ENCODE data around the gene RBM33.
"Not testable (repeated sequence)": the region's sequence is repeated elsewhere in the genome, so short reads cannot be mapped to it uniquely, and the experiment has no call there.

RBM33 gene, protein sequence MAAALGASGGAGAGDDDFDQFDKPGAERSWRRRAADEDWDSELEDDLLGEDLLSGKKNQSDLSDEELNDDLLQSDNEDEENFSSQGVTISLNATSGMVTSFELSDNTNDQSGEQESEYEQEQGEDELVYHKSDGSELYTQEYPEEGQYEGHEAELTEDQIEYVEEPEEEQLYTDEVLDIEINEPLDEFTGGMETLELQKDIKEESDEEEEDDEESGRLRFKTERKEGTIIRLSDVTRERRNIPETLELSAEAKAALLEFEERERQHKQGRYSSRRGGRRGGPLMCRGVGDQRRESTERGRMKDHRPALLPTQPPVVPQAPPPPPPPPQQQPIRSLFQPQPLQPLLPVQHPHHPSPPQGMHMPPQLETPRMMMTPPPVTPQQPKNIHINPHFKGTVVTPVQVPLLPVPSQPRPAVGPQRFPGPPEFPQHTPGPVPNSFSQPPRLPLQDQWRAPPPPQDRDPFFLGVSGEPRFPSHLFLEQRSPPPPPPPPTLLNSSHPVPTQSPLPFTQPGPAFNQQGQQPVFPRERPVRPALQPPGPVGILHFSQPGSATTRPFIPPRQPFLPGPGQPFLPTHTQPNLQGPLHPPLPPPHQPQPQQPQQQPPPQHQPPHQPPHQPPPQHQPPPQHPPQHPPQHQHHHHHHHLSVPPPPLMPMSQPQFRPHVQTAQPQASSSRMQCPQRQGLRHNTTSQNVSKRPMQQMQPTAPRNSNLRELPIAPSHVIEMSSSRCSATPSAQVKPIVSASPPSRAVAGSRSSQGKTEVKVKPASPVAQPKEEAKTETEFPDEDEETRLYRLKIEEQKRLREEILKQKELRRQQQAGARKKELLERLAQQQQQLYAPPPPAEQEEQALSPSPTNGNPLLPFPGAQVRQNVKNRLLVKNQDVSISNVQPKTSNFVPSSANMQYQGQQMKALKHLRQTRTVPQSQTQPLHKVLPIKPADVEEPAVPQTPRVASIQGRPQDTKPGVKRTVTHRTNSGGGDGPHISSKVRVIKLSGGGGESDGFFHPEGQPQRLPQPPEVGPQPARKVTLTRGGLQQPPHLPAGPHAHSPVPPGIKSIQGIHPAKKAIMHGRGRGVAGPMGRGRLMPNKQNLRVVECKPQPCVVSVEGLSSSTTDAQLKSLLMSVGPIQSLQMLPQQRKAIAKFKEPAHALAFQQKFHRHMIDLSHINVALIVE

DNA sequence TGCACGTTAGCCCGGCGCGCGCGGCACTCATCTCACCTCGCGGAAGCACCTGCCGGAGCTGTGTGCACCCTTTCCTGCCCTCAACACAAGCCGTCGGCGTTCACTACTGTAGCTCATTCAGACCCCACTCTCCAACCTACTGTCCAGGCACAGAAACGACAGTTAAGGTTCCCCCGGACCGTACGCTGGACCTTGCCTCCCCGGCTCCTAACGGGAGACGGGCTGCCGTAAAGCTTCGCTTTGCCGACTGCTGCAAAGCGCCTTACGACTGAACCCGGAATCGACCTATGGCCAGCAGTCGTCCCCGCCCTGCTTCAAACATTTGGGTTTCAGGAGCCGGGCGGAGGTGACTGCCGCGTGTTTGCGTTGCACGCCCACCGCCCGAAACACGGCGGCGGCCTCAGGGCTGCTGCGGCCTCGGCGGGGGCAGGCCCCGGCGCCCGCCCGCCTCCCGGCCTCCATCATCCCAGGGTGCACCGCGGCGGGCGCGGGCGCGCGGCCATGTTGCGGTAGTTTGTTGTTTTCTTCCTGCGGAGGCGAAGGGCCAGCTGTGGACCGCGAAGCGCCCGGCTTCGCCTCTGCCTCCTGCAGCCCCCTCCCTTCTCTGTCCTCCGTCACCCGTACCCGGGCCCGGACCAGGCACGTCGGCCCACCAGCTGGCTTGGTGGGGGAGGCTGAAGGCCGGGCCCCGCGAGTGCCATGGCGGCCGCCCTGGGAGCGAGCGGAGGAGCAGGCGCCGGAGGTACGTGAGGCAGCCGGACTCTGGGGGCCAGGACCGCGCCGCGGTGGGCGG lies at the start of gene RBM33:
RBM33 (plus strand) TSS at position 484 of the 793 bp plus-strand sequence; CDS start at position 700, 216 bp downstream.
- DNase-seq (ENCODE audit: low spot score): peak; percentile 94

DNA sequence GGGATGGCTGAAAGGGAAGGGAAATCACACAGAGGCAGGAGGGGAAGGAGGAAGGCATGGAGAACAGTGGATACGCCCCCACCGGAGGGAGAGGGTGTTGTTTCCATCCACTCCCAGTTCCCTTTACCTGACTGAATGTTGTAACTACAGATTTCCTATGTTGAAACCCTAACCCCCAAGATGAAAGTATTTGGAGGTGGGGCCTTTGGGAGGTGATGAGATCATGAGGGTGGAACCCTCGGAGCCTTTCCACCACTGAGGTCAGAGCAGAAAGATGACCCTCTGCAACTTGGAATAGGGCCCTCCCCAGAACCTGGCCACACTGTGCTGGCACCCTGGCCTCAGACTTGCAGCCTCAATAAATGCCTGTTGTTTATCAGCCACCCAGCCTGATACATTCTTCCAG lies 49.5 kb upstream of the RBM33 start:
- no peak for DNase-seq (ENCODE audit: low spot score)

DNA sequence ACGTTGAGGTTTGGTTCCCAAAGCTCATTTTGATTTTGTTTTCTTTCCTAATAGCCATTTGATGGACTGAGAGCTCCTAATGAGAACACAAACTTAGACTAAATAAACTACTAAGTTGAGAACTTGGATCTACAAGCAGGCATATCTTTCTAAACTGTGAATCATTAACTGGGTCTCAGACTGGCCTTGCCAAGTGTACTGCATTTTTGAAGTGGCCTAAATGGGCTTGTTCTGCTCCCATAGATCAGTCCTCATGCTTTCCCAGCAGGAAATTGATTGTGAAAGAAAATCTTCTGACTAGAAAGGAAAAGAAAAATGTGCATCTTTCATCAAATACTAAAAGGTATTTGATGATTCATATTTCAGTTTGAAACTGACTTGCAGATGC lies 46.7 kb upstream of the RBM33 start:
- no peak for DNase-seq (ENCODE audit: low spot score)

DNA sequence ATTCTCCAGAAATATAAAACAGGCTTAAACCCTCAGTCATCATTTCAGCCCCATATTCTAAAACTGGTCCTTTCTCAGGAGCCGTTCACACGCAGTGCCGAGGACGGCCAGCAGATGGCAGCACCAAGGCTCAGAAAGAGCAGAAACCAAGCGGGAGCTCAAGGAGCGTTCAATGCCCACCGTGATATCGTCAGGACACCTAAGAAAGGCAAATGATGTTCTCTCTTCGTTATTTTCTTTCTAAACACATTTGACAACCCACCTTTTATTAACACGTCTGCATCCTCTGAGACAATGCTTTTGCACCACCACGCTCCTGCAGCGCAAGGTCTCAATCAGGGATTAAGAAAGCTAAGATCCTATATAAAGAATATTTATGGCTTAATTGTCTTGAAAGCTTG lies 45.7 kb upstream of the RBM33 start:
- peak; percentile 93 for DNase-seq (ENCODE audit: low spot score)

DNA sequence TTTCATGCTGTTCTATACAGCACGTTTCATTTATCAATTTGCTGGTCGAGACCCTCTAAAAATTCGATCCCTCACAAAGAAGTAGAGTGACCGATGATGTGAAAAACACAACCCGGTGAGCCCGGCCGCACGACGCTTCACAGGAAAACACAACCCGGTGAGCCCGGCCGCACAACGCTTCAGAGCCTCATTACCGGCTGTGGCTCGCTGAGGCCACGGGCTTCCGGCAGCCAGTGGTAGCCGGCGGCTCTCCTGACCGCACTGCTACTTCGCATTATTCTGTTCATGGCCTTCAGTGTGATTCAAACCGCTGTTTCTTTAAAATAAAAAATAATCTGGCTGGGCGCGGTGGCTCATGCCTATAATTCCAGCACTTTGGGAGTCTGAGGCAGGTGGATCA lies 42.3 kb upstream of the RBM33 start:
- no peak for DNase-seq (ENCODE audit: low spot score)

DNA sequence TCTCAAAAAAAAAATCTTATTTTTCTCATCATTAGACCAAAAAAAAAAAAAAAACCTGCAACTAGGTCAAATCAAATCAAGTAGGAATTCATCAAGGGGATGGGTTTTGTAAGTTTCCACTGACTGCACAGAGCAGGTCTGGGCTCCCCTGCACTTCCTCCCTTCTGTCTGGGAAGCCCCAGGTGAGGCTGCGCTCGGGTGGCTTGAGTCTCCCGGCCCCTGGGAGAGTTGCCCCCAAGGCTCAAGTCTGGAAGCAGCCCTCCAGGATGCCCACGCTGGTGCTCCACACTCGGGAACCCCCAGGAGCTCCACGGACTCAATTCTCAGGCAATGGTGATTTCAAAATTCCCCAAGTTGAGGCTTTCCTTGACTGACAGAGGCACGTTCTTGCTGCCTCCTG lies 41.7 kb upstream of the RBM33 start:
- no peak for DNase-seq (ENCODE audit: low spot score)

DNA sequence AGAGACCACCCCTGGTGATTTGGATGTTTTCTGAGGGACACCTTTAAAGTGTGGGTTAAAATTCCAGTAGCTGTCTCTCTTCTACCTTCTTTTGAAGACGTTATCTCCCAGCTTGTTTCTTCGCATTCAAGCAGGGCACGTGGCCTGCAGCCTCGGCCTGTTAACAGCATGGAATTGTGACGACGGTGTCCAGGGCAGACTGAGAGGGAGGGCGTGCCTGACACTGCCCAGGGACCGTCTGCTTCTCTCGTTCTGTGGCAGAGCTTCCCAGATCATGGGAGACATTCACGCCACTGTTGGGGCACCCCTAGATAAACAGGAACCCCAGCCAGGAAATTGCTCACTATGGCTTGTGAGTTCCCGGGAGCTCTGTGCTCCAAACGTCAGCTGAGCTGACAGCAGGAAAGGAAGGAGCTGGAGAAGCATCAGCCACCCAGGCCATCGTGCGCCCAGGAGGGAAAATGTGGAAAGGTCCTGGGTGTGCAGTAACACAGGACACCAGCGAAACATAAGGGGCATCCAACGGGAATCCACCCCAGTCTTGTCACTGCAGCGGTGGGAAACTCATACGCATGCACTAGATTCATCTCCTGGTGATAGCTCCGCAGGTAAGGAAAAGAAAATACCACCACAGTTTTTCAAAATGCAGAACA lies 41.1 kb upstream of the RBM33 start:
- no peak for DNase-seq (ENCODE audit: low spot score)

DNA sequence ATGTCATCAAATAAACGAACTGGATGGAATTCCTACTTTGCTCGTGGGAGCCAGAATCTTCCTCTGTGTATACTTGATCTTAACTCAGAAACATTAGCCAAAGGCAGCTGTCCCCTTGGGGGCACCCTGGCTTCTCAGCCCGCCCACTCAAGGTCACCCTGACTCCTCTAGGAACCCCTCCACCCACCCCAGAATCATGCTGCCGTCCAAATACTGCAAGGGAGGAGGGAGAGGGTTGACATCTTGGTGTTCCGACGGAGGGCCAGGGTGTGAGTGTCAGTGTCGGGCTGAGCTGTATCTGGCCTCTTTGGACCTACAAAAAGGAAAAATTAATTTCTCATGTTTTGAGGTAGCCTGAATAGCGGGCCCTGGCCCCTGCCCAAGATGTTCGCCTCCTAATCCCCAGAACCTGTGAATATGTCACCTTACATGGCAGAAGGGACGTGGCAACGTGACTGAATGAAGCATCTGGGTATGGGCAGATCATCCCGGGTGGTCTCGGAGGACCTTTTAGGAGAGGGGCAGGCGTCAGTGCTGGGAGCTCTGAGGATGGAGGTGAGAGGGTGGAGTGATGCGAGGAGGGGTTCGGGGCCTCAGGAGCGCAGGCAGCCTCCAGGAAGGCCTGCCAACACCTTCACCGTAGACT lies 40.5 kb upstream of the RBM33 start:
- DNase-seq (ENCODE audit: low spot score): no peak

DNA sequence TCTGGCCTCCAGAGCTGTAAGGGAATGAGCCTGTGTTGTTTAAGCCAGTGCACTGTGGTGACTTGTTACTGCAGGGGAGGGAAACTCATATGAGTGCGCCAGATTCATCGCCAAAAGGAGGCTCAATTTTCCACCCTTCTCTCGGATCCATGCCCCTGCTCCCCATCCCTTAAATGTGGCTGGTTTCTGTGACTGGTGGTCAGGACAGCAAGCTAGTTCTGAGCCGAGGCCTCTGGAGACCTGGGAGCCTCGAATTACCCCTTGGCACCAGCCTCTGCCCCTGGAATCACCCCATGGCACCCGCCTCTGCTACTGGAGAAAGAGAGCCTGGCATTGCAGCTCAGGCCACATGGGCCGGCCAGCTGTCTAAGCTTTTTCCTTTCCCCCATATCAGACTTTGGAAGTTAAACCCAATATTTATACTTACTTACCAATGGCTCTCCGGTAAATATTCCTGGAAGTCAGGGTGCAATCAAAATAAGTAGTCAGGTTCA lies 39.9 kb upstream of the RBM33 start:
- no peak for DNase-seq (ENCODE audit: low spot score)

DNA sequence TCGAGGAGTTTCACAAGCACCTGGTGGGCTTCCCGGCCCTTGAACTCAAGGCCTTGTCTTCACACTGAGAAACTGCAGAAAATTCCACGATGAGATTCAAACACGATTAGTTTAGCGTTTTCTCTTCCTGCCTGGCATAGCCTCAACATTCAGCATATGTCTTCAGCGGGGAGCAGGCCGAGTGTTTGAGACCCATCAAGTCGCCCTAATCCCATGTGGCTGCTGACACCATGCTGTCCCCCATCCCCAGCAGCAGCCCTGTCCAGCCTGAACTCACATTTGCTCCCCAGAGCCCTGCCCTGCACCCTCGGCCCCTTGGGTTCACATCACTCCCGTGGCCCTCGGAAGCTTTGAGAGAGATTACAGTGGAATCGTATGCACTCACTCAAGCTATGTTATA lies 35.3 kb upstream of the RBM33 start:
- DNase-seq (ENCODE audit: low spot score): no peak

DNA sequence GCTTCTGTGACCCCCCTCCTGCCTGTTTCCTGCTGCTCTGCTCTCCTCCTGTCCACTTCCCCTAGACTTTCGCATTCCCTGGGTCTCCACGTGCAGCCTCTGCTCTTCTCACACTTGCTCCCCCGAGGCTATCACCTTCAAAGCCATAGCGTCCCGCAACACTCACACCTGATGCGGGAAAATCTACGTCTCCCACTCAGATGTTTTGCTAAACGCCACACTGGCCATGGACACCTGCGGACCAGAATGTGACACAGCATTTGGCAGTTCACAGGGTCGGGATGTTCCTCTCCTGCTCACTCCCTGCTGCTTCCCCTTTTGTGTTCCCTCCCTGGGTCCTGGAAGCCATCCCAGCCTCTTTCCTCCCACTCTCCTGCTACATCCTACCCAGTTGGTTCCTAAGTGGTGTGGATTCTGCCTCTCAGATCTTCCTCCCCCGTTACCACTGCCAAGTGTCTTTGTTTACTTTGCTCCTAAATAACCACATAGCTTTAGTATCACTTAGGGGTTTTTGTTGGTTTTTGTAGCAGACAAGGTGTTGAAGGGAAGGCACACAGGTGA lies 33.7 kb upstream of the RBM33 start:
- DNase-seq (ENCODE audit: low spot score): no peak

DNA sequence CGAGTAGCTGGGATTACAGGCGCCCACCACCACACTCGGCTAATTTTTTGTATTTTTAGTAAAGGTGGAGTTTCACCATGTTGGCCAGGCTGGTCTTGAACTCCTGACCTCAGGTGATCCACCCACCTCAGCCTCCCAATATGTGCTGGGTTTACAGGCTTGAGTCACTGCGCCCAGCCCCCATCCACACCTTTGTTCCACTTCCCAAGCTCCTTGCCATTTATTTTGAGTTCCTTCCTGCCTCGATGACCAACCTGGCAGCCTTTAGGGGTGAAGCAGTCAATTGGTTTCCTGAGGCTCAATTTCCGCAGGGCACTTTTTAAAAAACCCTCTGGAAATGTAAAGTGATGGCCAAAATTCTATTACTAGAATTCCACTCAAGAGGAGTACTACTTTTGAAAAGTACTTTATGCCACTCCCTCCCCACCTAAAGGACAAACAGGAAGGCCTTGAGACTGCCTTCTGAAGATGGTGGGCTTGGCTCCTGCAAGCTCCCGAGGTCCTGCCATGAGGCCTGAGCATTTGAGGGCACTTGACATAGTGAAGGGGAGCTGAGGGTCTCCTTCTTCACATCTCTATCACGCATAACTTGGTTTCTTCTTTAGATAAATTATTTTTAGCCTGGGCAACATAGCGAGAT lies 32.5 kb upstream of the RBM33 start:
- DNase-seq (ENCODE audit: low spot score): no peak

DNA sequence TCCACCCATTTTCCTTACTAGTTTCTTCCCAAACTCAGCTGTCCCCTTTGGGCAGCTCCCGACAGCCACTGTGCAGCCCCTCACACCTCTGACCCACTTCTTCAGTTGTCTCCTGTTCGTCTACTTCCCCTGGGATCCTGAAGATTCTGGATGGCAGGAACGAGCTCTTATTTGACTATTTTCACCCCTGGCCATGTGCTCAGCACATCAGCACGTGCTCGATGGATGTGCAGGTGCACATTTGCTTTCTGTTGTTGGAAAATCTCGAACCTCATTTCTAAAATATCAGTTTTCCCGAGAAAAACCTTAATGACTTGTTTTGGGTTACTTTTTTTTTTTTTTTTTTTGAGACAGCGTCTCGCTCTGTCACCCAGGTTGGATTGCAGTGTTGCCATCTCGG lies 31.8 kb upstream of the RBM33 start:
- DNase-seq (ENCODE audit: low spot score): no peak

DNA sequence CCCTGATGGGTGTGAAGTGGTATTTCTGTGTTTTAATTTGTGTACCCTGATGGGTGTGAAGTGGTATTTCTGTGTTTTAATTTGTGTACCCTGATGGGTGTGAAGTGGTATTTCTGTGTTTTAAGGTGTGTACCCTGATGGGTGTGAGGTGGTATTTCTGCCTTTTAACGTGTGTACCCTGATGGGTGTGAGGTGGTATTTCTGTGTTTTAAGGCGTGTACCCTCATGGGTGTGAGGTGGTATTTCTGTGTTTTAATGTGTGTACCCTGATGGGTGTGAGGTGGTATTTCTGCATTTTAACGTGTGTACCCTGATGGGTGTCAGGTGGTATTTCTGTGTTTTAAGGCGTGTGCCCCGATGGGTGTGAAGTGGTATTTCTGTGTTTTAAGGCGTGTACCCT lies 29.4 kb upstream of the RBM33 start:
- not testable (repeated sequence) for DNase-seq (ENCODE audit: low spot score)

DNA sequence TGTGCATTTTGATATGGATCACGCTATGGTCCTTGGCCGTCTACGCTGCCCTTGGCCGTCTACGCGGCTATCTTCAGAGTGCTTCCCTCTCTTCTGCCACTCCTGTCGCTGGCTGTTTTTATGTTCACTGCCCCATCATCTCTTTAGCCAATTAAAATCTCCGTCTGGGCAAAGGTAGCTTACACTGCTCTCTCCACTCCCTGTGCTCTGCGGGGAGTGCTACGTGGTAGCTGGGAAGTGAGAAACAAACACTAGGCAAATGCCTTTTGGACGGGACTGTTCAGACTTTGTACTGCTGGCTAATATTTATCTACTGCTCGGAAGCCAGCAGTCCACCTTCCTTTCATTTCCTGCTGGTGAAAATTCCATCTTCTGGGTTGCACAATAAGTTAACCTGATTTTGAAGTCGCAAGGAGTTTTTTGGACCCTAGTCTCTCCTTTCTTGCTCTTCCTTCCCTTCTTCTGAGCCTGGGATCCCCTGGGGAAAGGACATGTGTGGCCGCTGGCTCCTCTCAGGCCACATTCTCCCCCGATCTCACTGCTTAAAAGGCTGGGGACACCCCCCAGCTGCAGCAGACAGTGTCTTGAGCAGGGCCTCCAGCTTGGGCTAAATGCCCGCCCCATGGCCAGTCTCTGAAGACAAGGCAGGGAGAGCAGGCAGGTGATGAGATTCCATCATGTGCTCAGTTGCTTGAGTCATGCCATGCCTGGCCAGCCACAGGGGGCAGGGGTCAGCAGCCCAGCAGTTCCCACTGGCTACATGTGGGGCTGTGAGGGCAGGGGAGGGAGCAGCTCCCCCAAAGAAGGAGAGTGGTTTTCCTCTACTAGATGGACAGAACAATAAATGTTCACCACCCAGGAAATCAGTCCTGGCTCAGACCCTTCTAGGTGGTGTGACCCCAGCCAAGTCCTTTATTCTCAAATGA lies 25.5 kb upstream of the RBM33 start:
- DNase-seq (ENCODE audit: low spot score): no peak

DNA sequence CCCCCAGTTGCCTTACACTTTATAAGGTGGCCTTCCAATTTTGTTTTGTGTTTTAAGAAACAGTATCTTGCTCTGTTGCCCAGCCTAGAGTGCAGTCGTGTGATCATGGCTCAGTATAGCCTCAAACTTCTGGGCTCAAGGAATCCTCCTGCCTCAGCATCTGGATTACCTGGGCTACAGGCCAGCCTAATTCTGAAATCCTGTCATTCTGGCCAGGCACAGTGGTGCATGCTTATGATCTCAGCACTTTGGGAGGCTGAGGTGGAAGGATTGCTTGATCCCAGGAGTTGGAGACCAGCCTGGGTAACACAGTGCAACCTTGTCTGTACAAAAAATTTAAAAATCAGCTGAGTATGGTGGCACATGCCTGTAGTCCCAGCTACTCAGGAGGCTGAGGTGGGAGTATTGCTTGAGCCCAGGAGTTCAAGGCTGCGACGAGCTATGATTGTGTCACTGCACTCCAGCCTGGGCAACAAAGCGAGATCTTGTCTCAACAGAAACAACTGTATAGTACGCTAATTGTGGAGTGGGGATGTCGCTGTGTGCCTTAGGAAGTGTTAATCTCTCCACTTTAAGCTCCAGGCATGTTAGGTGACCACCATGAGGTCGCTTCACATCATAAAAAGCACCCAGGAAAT lies 24.7 kb upstream of the RBM33 start:
- DNase-seq (ENCODE audit: low spot score): no peak

DNA sequence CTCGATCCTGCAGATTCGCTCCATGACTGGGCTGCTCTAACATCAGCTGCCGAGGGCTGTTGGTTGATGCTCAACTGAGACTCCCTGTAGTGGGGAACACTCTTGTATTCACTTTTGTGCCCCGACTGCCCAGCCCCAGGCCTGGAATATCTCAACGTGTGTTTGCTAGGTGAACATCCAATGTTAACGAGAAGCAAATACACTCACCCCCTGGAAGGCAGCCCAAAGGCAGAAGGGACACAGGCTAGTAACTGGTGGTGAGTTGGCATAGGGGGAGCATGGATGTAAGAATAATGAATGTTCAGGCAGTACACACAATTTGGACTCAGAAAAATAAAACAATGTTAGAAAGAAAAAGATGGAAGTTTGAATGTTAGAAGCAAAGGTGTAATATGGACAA lies 24.0 kb upstream of the RBM33 start:
- no peak for DNase-seq (ENCODE audit: low spot score)

DNA sequence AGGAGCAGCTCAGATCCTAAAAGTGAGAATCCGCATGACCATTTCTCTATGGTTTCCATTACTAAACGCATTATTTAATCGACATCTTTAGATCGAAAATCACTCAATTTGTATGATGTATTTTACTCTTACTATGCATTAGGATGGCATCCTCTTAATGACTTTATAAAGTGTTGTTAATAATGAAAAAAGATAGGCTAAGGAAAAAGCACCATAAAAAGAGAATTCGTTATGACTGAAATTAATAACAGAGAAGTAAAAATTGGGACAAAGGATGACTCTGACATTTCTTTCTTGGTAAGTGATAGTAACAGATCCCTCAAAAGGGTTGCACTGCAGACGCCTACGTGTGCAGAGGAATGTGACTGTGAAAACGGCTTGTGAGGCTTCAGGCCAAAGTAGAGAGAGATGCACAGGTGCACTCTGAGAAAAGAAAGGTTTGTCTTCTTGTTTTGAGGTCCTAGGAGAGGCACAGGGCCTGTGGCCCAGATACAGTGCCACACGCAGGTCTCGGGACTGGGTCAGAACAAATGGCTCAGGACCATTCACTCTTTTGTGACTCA lies 23.0 kb upstream of the RBM33 start:
- DNase-seq (ENCODE audit: low spot score): no peak
